Central memory CD4-positive, alpha-beta T cell (primary cell): Measurements from ENCODE around the gene GIMAP2.

Experiments used
- DNase-seq: peaks from one replicate; pipeline ENCODE4 v3.0.0; 2022

Gene GIMAP2

DNA sequence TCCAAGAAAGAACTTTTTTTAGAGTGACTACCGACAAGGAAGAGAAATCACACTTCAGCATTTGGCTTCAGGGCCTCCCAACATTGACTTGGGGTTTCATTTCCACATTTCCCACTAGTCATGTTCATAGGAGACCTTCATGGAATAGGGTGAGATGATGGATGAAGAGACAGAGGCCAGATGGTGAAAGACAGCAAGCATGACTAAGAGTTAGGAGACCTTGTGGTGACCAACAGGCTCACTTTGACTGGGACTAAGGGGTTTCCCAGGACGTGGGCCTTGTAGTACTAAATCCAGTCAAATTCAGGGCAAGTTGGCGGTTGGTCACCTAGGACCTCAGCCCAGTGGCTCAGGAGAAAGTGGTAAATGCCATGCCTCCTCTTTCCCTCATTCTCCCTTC, 48.7 kb downstream of the GIMAP2 start:
- no peak for DNase-seq

- no peak for DNase-seq
Measured at GRCh38 chr7:150735596-150736358, 50.3 kb downstream of the GIMAP2 start.

DNA sequence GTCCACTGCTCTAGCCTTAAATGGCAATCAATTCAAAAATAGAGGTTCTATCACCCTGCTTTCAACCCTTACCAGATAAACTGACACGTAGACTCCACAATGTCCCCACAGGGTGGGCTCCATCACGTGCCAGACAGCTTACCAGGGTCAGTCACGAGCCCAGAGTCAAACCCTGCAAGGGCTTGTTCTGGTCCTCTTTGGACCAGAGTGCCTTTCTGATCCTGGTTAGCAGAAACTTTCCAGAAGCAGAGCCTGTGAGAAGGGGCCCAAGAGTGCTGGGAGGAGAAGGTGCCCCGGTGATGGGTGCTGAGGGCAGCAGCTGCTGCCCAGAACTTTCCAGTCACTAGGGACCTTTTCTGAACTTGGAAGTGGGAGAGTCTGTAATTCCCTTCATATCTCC, 51.4 kb downstream of the GIMAP2 start:
- no peak for DNase-seq

GRCh38 chr7:150737265-150738055, 52.0 kb downstream of the GIMAP2 start, which contains the start of gene GIMAP5:
TSS of gene GIMAP5 (plus strand) at chr7:150737418. CDS start at chr7:150740885, 3,467 bp downstream.
- peak; percentile 52 for DNase-seq

DNA sequence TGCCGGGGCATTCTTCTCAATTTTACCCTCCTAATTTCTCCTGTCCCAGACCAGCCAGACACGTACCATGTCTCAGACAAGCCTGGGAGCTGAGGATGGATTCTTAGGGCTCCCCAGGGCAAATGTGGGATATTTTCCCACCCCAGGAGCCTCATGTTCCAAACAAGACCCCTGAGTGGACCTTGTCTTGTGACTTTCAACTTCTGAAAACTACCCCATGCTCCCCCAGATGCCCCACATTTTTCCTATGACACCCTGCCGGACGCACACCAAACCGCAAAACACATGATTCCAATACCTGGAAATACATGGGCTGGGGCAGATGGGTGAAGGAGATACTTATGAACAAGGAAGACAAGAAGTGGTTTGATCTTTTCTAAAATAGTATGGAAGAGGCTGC, 52.6 kb downstream of the GIMAP2 start:
- DNase-seq: no peak

GRCh38 chr7:150738591-150739001, 53.1 kb downstream of the GIMAP2 start:
- no peak for DNase-seq

DNA sequence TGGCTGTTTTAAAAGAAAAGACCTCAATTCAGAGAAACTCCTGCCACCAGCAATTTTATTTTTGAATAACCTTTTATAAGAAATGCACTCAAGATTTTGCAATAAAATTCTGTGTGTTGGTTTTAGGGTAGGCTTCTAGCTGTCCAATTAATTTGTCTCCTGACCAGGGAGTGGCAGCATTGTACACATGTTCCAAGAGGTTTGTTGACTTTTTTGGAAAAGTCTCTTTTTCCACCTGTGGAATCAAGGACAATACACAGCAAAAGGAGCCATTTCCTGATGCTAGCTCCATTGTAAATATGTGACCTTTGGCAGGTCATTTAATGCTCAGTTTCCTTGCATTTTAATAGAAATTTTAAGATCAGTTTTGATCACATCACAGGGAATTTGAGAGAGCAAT, 53.5 kb downstream of the GIMAP2 start:
- no peak for DNase-seq

DNA sequence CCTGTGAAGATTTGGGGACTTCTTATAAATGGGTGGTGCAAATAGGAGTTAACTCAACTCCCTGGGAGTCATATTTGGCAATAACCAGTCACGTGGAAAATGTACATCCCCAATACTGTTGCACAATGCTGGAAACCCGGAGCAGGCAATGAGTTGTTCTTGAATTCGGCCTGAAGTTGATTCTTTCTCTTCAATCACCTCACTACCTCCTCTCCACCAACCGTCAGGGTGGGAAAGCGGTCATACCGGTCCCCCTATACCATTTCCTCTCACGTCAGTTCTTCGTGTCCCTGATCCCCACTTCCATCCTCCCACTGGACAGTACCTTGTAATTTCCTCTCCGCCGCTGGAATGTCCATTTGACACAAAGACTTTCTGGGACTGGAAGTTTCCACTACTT, 54.5 kb downstream of the GIMAP2 start:
- DNase-seq: no peak

- DNase-seq: no peak
Measured at GRCh38 chr7:150742286-150742968, 56.9 kb downstream of the GIMAP2 start.
